Left colon (tissue), 2 donors: ENCODE measurements around the gene LEKR1. TPM values are rescaled to one million over a fixed set of nuclear protein-coding genes. Genes with fewer than 3 reads are reported as not detected.
"Not testable (repeated sequence)": the region's sequence is repeated elsewhere in the genome, so short reads cannot be mapped to it uniquely, and the experiment has no call there.

Experiments
- ATAC-seq: fragments of 200-7000 bp; cut with Tn5 transposase; one replicate; pipeline ENCODE4 v1.9.1; 2020; ENCODE audit warnings: mild to moderate bottlenecking, moderate library complexity
- DNase-seq, 2 donors: peaks; one replicate each; pipeline ENCODE4 v3.0.0-alpha.2; 2020
- intact Hi-C, 2 donors: fragments of 100-400 bp; cut with DNase I in 1 of 2; cut with micrococcal nuclease in 1 of 2; formaldehyde crosslinking; loops; one replicate each; pipeline versions ENCODE4 v1.11.2 to v1.14.0; 2022; cut with DNase I, micrococcal nuclease
- total RNA-seq, 2 donors: library from RNA; stranded (reverse); fragmentation: NEBNext Ultra II Directional; extraction: Animal tissue kit (Norgen Biotek cat#: 25700); gene quantifications; one replicate each; pipeline ENCODE4 v1.2.1, GENCODE V29; 2021
- donor health status: DM: no; HTN: no; CAD: no.
- donor health status: DM: yes; HTN: yes; CAD: no.

LEKR1 gene
- total RNA-seq, 2 donors from 2014 or later, result 1.1 to 2.1 TPM

GRCh38 chr3:156879491-156879890, 53.3 kb downstream of the LEKR1 start:
- DNase-seq, ATAC-seq, intact Hi-C loops: not testable (repeated sequence)

GRCh38 chr3:156885761-156886160, 59.6 kb downstream of the LEKR1 start:
- no peak for ATAC-seq
- intact Hi-C loops, result no loop called here

GRCh38 chr3:156888176-156888575, 62.0 kb downstream of the LEKR1 start:
- intact Hi-C loops, result no loop called here
- ATAC-seq, result no peak
- DNase-seq, result no peak

More at GRCh38 chr3:156885761-156886160, 59.6 kb downstream of the LEKR1 start:
- no peak for DNase-seq

- intact Hi-C loops, result no loop called here
- no peak for DNase-seq
- no peak for ATAC-seq
Observed at GRCh38 chr3:156888576-156888975, 62.4 kb downstream of the LEKR1 start.

GRCh38 chr3:156892701-156893100, 66.5 kb downstream of the LEKR1 start:
- DNase-seq, result no peak
- intact Hi-C loops, result no loop called here
- ATAC-seq, result no peak

GRCh38 chr3:156895374-156895773, 69.2 kb downstream of the LEKR1 start:
- ATAC-seq, DNase-seq, intact Hi-C loops: not testable (repeated sequence)

- intact Hi-C loops, ATAC-seq, DNase-seq: not testable (repeated sequence)
Observed at GRCh38 chr3:156897851-156898250, 71.7 kb downstream of the LEKR1 start.

GRCh38 chr3:156898296-156898880, 72.2 kb downstream of the LEKR1 start:
- intact Hi-C loops, result no loop called here
- ATAC-seq (no peak), DNase-seq (no peak)

- ATAC-seq, result no peak
- intact Hi-C loops, result no loop called here
- DNase-seq, result no peak
Observed at GRCh38 chr3:156899951-156900350, 73.8 kb downstream of the LEKR1 start.

- intact Hi-C loops, result no loop called here
- ATAC-seq, result no peak
- no peak for DNase-seq
Observed at GRCh38 chr3:156902916-156903315, 76.8 kb downstream of the LEKR1 start.

GRCh38 chr3:156906275-156906674, 80.1 kb downstream of the LEKR1 start:
- intact Hi-C loops, result no loop called here
- ATAC-seq (no peak), DNase-seq (no peak)

GRCh38 chr3:156908398-156908797, 82.2 kb downstream of the LEKR1 start:
- DNase-seq, result no peak
- ATAC-seq, result no peak
- intact Hi-C loops, result no loop called here

GRCh38 chr3:156910022-156910421, 83.9 kb downstream of the LEKR1 start:
- intact Hi-C loops, result no loop called here
- ATAC-seq, result no peak
- DNase-seq, result no peak

- ATAC-seq, intact Hi-C loops, DNase-seq: not testable (repeated sequence)
Observed at GRCh38 chr3:156910831-156911230, 84.7 kb downstream of the LEKR1 start.

GRCh38 chr3:156914300-156914699, 88.1 kb downstream of the LEKR1 start:
- DNase-seq, intact Hi-C loops, ATAC-seq: not testable (repeated sequence)

- intact Hi-C loops, result no loop called here
- DNase-seq (no peak), ATAC-seq (no peak)
Observed at GRCh38 chr3:156915372-156915771, 89.2 kb downstream of the LEKR1 start.

- DNase-seq, result no peak
- intact Hi-C loops, result no loop called here
- ATAC-seq, result no peak
Observed at GRCh38 chr3:156918746-156919145, 92.6 kb downstream of the LEKR1 start.

GRCh38 chr3:156919818-156920217, 93.7 kb downstream of the LEKR1 start:
- no peak for DNase-seq
- intact Hi-C loops, result no loop called here
- no peak for ATAC-seq

- intact Hi-C loops, result no loop called here
- DNase-seq, result no peak
- ATAC-seq, result no peak
Observed at GRCh38 chr3:156920399-156920798, 94.2 kb downstream of the LEKR1 start.

- intact Hi-C loops, result no loop called here
- ATAC-seq (no peak), DNase-seq (no peak)
Observed at GRCh38 chr3:156923349-156923748, 97.2 kb downstream of the LEKR1 start.

GRCh38 chr3:156938724-156939123, 112.6 kb downstream of the LEKR1 start:
- no peak for ATAC-seq
- intact Hi-C loops, result no loop called here
- DNase-seq, result no peak
